Cortex of kidney (tissue), 1 donor: Measurements from ENCODE around the gene CHCHD6.

Source experiments
- DNase-seq: peaks from one replicate; lab custom pipeline; 2025; lab: John Stamatoyannopoulos, UW

CHCHD6 gene

GRCh38 chr3:126895178-126896066 lies 191.4 kb downstream of the CHCHD6 start:
- DNase-seq, result no peak

DNA sequence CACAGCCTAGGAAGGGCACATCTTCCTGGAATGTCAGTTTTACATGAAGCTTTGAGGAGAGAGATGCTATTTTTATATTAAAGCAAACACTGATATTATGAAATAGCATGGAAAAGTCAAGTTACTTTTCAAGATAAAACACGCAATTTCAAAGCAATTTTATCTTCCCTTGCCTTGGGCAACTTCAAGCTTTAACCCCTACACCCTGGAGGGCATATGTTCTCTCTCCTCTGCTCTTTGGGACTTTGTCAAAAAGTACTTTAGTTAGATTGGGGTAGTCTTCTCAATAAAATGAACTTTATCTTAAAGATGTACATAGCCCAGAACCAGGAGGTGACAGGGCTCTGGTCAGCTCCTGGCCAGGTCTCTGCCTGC lies 192.0 kb downstream of the CHCHD6 start:
- DNase-seq, result no peak

DNA sequence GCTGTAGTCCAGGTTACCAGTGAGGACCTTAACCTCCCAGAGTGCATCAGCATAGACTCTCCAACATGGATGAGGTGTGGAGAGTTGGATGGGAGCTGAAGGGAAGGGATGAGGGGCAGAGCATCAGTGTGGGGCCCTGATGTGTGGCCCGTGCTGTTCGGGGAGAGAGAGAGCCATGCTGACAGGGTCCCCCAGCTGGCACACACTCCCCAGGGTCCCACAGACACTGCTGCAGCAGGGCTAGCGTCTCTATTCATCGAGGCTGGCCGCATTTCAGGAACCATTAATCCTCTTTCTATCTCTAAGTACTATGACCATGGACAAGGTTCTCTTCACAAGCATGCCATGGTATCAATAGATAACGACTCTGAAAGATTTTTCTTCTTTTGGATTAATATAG lies 192.9 kb downstream of the CHCHD6 start:
- DNase-seq, result no peak

DNA sequence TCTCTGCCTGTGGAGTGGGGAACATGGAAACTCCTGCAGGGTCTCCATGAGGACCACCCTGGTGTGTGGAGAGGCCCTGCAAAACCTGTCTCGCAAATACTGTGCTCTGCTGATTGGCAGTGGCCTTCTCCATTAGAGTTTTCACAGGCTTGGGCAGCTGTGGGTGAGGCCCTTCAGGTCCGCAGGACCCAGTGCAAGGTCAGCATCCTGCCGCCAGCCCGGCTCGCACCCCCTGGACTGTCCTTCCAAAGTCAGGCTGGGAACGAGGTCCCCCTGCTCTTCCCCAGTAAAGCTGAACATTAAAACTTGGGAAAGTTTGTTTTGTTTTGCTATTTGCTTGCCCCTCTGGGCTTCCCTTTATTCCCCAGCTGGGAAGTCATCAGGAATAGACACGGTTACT lies 193.9 kb downstream of the CHCHD6 start:
- DNase-seq, result no peak

GRCh38 chr3:126900859-126901540 lies 197.0 kb downstream of the CHCHD6 start:
- DNase-seq, result no peak

- DNase-seq, result no peak
These were observed 197.6 kb downstream of the CHCHD6 start for GRCh38 chr3:126901631-126902030.

DNA sequence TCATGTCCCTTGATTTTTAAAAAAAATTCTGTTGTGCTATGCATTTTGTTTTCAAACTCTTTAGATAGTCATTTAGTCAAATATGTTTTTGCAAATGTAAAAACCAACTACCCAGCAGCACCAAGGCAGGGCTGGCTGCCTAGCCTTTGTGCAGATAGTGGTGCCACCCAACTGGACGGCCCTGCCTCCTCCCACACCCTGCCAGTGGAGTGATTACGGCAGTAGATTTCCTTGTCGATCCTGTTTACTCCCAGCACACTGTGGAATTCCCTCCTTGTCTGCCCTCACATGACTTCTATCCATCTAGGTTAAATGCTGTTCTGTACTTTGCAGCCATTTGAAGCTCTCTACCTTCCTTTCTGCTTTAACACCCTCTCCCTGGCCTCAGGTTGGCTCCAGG lies 199.5 kb downstream of the CHCHD6 start:
- DNase-seq, result no peak

DNA sequence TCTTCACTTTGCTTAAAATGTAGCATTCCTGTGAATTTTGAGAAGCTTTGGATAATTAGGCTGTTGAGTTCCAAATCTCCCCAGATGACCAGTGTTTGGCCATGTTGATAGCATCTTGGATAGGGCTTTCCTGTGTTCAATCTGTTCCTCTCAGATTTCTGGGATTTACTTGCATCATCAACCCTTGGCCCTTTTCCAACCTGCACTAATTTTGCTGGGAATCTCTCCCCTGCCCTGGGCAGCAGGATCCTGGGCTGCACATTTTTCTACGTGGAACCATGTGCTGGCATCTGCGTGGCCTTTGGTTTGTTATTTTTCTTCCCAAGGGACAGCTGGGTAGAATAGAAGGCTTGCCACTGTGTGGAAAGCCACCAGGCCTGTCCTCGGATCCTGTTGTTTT lies 203.5 kb downstream of the CHCHD6 start:
- no peak for DNase-seq

GRCh38 chr3:126908752-126909275 lies 204.8 kb downstream of the CHCHD6 start:
- no peak for DNase-seq

- DNase-seq, result no peak
These were observed 206.2 kb downstream of the CHCHD6 start for GRCh38 chr3:126910231-126910630.

DNA sequence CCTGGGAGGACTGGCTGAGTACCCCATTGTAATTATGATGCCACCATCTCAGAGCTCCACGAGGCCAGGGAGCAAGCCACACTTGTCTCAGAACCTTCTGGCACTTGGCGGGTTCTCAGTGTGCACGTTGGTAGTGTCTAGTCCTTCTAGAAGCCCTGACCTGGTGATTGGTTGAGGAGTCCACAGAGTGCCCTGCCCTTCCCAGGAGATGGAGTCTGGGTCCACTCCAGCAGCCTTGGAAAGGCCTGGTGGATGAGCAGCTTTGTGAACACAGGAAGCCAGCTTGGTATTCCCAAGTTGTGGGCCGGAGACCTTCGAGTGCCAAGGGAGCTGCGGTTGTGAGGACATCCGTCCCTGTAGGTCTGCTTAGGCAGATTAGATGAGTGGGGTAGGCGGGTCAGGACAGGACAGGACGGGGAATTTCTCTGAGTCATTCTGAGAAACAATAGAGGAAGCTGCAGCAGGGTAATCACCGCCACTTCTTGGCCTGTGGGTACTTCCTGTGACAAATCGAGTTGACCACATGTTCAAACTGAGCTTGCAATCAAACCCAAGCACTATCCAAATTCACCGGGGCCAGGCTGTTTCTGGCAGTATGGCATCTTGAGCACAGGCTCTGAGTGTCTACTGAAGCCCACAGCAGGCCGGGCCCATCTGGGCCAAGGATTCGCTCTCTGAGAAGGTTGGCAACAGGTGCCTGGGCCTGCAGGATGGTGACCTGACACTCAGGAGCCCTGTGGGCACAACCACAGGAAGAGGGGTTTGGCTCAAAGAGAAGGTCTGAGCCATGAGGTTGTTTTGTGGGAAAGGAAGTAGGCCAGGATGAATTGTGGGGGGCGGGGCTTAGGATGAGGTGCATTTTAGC lies 207.4 kb downstream of the CHCHD6 start:
- no peak for DNase-seq

GRCh38 chr3:126912027-126912422 lies 208.0 kb downstream of the CHCHD6 start:
- no peak for DNase-seq

GRCh38 chr3:126912491-126913195 lies 208.6 kb downstream of the CHCHD6 start:
- DNase-seq, result no peak

DNA sequence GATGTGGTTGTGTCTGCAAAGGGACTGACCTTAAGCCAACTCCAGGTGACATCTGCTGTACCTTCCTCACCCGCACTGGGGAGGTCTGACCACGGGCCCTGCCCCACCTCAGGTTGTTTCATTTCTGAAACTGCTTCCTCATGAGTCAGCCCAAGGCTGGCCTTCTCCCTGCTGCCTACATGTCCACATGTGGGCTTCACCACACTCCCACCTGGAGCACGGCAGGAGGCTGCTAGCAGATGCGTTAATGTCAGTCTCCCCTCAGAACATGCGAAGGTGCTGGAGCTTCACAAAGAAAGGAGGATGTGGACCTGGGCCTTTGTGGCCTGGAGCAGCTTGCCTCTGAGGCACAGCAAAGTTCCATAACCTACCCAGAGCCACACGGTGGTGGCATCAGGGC lies 209.5 kb downstream of the CHCHD6 start:
- DNase-seq, result no peak

GRCh38 chr3:126914226-126914625 lies 210.2 kb downstream of the CHCHD6 start:
- no peak for DNase-seq

DNA sequence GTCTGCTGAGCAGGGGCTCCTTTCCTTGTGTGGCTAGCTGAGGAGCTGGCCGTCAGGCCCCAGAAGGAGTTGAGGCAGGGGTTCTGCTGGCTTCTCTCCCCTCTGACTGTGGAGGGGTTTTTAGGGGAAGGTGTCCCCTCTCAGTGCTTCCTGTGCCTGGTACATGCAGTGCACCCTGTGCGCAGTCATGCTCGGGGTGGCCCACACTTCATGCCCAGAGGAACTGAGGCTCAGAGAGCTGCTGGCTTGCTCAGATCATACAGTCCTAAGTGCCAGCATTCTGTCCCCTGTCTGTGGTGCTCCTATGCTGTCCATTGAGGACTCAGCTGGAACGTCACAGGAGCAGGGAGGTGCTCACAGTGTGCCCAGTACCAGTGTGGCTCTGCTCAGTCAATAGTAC lies 211.0 kb downstream of the CHCHD6 start:
- DNase-seq, result no peak

DNA sequence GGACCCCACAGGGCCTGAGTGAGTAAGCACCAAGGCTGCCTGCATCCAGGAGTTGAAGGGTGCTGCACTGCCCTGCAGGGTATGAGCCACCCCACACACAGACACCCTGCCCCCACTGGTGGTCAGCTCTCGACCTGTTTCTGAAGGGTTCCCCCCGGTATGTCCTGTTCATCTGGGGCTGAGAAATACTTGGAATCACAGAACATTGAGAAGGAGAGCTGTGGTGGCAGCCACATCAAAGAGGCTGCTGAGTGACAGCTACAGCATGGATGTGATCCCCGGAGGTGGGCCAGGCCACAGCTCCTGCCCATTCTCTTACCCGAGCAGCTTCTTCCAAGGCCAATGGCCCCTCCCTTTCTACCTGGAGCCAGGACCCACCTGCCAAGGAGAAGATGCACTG lies 212.5 kb downstream of the CHCHD6 start:
- DNase-seq, result no peak

GRCh38 chr3:126917232-126917804 lies 213.3 kb downstream of the CHCHD6 start:
- no peak for DNase-seq

DNA sequence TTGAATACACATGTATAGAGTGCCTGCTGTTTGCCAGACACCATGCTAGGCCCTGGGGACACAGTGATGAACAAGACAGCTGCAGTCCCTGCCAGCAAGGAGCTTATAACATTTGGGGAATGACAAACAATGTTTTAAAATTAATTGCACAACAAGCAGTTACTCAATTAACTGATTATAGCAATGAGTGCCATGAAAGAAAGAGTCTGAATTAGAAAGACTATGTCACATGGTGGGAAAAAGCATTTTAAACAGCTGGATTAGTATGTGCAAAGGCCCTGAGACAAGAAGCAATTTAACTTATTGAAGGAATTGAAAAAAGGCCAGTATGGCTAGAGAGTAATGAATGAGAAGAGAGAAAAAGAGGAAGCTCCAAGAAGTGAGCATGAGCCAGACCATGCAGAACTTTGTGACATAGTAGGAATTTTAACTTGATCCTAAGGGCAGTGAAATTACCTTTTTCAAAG lies 214.3 kb downstream of the CHCHD6 start:
- DNase-seq, result no peak

DNA sequence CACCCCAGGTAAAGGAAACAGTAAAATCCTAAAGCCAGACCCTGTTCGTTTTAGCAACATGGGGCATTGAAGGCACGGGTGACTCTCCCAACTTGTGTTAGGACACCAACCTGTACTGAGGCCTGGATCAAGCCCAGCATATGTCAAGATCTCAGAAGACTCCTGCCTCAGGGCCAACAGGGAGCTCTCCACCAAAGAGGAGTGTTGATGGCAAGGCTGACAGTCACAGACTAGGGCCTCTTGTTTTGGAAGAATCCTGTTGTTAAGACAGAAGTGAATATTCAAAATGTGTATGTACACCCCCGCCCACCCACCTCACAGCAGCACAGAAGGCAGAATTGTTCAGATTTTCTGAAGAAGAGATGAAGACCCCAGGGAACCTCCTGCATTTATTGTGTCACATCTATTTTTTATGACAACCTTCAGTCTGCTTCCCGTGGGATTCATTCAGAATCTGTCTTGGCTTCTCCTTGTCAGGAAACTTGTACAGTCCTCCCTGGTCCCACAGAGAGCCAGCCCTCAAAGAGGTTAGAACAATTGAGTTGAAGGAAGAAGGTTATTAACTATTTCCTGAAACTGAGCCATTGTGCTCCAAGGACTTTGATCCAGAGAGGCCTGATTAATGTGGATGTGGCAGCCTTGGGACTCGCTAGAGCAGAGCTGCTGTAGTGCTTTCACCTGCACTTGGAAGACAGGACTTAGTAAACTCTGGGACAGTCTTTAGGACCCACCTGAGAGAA lies 217.2 kb downstream of the CHCHD6 start:
- no peak for DNase-seq
